NCI-H2029 (cell line): ENCODE measurements around the gene ABCB8.
"Not testable (repeated sequence)": the region's sequence is repeated elsewhere in the genome, so short reads cannot be mapped to it uniquely, and the experiment has no call there.

Source experiments
- DNase-seq: peaks from one replicate; lab custom pipeline; 2025; lab: John Stamatoyannopoulos, UW

The ABCB8 gene

DNA sequence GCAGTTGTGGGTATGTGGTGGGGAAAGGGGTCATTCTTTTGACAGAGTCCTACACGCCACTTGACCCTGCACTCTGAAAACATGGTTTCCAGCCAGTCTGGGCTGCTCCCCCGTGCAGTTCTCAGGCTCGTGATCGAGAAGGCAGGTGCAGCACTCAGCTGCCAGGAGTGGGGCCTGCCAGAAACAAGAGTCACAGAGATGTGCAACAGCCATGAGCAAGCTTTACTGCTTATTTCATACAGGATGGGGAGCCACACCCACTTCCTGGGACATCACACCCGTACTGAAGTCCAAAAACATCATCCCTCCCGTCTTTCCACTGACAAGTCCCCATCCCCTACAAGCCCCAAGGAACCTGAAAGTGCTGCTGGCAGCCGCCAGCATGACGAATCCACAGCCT is 13.3 kb upstream of the ABCB8 start:
- no peak for DNase-seq

DNA sequence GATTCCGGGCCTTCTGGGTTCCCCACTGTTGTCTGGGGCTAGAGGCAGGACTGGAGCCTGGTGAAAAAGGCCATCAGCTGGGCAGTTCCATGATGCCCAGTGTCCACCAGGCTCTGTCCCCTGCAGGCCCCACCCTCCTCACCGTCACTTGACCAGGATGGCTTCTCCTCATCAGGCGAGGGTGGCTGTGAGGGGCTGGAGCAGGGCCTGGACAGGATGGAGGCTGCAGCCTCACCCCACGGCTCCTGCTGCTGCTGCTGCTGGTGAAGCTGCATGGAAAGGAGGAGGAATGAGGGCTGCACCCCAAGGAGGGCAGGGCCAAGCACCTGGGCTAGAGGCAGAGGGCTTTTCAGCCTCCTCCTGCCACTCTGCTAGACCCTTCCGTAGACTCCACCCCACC is 12.3 kb upstream of the ABCB8 start:
- no peak for DNase-seq

DNA sequence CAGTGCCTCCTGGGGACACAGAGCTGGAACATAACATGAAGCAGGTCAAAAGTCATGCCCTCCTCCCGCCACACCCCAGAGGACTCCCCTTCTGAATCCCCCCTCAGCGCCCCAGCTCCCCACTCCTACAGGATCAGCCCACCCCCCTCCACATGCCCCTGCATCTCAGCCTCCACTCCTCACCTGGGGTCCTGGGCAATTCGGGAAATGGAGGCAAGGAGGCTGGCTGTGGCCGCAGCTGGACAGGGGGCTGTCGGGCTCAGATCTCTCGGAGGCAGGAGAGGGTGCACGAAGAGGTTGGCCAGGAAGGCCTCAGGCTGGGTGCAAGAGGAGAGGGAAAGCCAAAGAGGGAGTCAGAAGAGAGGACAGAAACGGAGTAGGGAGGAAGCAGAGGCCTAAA is 11.7 kb upstream of the ABCB8 start:
- no peak for DNase-seq

DNA sequence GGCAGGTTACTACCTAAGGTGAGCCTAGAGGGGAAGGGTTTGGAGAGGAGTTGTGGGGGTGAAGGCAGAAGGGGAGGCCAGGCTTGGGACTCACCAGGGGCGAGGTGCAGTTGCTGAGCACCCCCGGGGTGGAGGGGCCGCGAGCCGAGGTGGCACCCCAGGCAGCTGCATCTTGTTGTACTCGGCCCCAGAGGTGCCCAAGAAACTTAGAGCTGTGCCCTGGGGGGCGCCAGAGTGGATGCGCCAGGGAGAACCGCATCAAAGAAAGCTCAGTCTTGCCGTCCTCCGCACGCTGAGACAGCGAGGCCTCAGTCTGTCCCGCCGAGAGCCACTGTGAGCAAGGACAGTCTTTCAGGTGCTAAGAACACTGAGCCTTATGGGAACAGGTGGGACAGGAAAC is 11.3 kb upstream of the ABCB8 start:
- no peak for DNase-seq

DNA sequence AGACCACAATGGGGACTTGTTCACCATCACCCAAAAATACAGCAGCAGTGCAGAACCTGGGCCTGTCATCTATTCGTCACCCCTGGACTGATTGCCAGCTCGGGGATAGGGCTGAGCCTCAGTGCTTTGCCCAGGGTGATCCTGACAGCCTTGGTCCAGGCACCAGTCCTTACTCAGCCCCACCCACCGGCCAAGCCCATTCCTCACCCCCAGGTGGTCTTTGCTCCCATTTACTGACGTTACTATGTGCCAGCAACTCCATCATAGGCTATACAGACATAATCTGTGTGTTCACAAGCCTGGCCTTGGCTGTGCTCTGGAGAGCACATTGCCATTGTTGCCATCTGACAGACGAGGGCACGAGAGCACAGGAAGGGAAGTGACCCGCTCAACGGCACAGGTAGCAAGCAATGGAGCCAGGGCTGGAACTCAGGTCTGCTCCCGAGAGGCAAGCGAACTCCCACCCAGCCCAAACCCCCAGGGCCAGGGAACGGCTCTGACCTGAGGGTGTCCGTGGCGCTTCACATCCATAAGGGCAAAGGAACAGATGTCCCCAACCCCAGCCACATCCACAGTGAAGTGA is 10.8 kb upstream of the ABCB8 start:
- no peak for DNase-seq

DNA sequence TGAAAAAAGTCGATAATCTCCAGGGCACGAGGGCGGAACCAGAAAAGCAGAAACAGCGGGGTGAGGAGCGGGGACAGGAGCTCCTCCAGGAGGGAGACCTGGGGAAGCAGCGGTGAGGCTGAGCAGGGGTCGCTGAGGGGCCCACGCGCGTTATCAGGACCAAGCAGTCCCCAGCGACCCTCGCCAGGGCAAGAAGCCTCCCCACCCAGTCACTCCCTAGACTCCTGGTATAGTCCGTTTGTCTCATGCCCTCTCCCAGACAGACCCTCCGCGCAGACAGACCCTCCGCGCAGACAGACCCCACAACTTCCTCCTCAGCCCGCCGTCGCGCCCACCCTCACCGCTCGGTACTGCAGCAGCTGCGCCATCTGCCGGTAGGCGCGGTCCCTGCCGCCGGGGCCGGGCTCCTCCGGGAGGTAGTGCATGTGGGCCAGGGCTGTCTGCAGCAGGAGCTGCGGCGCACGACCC is 10.3 kb upstream of the ABCB8 start:
- peak; percentile 25 for DNase-seq

DNA sequence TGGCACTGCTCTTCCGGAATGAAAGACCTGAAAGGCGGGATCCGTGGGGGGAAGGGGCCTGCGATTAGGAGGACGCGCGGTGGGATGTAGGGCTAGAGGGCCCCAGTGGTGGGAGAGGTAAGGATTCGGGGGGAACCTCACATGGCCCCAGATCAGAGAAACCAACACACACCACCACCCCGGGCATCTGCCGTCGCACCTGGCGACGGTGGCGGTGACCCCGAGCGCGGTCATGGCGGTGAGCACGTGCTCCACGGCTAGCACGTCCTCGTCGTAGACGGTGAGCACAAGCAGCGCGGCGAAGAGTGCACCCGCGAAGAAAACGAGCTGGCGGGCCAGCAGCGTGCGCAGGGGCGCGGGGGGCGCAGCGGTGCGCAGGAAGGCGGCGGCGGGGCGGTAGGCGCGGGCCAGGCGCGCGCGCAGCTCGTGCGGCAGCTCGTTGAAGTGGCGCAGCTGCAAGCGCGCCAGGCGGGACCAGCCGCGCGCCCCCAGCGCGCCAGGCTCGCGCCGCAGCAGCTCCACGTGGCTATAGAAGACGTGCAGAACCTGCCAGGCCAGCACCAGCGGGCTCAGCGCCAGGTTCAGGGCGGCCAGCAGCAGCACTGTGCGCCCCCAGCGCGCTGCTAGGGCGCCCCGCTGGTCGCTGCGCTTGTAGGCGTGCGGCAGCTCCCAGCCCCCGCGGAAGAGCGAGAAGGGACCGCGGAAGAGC is 9.7 kb upstream of the ABCB8 start:
- peak; percentile 37 for DNase-seq

DNA sequence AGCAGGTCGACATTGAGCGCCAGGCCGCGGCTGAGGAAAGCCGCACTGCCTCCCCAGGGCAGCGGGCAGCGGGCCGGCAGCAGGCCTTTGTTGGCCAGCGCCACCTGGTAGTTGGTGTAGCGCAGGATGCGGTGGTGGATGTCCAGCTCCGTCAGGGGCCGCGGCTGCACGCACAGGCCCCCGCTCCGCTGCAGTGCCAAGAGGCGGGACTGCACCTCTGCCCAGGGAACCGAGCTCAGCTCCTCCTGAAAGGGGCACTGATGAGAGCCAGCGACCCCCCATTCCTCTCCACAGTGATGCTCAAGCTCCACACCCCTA is 9.2 kb upstream of the ABCB8 start:
- DNase-seq, result no peak

DNA sequence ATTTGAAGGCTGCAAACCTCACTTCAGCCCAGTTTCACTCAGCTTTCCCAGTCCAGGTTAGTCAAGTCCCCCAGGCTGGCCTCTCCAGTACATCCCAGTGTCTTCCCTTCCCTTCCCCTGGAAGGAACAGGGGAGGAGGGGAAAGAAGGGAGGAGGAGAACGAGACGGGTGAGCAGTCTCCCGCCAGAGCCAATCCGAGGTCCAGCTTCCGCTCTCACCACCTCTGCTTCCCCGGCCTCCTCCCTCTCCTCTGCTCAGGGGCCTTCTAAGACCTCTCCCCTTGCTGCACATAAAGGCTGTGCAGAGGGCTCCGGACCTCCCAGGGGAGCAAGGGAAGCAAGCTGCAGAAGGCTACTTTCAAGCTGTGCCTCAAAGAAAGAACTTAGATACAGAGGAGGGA is 8.0 kb upstream of the ABCB8 start:
- no peak for DNase-seq

DNA sequence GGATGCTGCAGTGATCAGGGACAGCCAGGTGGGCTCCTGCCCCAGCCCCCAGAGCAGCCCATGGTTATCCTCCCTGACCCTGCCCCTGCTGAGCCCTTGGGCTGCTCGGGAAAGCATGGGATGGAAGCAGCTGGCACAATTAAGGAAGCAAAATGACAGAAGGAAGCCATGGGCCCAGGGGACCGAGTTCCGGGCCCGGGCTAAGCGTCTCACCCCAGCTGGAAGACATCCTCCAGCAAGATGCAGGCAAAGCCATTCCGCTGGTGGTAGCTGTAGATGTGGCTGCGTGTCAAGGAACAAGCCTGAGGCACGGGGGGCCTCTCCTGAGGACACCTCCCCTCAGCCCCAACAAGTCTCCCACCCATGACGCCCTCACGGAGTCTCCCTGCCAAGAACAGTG is 5.0 kb upstream of the ABCB8 start:
- no peak for DNase-seq

DNA sequence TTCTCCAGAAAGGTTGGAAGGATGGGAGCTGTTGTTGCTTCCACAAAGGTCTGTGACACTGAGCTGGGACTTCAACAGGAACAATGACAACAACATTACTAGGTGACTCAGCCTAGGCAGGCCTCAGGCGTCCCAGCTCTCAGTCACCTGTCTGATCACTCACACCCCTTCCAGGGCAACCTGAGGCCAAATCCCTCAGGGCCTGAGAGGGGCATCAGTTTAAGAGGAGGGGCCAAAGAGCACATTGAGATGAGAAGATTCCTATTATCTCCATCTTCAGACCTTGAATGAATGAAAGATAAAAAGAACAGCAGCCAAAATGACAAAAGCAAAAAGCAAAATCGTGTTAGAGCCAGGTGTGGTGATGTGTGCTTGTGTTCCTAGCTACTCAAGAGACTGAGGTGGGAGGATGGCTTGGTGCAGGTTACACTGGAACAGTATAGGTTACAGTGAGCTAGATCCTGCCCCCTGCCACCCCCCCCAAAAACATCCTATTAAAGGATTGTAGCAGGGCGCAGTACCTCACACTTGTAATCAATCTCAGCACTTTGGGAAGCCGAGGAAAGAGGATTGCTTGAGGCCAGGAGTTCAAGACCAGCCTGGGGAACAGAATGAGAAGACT is 3.7 kb upstream of the ABCB8 start, which contains the start of gene ATG9B:
TSS of gene ATG9B (minus strand) at position 60 of the 622 bp plus-strand sequence. CDS start 71 bp downstream, outside the sequence.
- DNase-seq, result no peak

DNA sequence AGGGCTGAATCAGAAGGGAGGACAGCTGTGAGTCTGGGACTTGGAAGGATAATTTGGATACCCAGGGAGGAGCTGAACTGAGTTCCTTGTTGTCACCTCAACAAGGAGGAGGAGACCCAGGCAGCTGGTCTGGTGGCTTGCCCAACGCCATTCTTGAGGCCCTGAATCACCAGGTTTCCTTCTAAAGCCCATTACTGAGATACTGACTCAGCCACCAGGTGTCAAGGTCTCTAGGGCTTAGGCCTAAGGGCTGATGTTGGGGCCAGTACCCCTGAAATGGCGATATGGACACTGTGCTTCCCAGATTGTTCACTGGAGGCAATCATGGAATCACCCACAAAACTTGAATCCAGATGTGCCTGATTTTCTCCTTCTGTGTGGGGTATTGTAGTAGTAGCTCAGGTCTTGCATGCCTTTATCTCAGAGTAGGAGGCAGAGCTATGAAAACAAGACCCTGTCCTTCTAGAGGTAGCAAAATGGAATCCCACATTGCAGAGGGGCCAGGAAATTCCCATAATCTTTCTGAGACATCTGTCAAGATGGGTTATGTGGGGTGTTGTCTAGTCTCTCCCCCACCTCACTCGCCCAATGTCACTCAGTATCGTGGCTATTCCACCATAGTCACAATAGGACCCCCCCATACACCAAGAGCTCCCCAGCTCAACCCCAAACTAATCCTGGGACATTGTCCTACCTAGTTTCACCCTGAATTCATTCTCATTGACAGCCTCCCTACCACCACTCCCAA is 2.2 kb upstream of the ABCB8 start:
- DNase-seq, result no peak

DNA sequence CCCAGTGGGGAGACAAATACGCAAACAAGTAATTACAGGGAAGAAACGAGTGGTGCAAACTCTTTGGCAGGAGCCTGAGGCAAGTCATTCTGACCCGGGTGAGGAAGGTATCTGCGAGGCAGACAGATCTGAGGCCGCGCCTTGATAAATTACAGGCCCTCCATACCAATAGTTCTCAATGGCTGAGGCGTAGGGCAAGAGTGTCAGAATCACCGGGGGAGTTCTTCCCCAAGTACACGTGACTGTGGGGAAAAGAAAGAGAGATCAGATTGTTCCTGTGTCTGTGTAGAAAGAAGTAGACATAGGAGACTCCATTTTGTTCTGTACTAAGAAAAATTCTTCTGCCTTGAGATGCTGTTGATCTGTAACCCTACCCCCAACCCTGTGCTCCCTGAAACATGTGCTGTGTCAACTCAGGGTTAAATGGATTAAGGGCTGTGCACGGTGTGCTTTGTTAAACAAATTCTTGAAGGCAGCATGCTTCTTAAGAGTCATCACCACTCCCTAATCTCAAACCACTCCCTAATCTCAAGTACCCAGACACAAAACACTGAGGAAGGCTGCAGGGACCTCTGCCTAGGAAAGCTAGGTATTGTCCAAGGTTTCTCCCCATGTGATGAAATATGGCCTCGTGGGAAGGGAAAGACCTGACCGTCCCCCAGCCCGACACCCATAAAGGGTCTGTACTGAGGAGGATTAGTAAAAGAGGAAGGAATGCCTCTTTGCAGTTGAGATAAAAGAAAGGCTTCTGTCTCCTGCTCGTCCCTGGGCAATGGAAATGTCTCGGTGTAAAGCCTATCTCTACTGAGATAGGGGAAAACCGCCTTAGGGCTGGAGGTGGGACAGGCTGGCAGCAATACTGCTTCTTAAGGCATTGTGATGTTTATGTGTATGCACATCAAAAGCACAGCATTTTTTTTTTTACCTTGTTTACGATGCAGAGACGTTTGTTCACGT is 1.2 kb upstream of the ABCB8 start:
- DNase-seq, result not testable (repeated sequence)

DNA sequence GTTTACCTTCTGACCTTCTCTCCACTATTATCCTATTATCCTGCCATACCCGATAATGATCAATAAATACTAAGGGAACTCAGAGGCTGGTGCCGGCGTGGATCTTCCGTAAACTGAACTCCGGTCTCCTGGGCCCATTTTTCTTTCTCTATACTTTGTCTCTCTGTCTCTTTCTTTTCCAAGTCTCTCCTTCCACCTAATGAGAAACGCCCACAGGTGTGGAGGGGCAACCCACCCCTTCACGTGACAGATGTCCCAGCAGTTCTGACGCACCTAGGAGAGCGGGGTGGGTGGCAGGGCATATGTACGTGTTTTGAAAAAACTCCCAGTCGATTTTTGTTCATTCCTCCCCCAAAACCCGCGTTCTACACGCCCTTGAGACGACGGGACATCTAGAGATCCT is 521 bp upstream of the ABCB8 start:
- DNase-seq, result not testable (repeated sequence)

DNA sequence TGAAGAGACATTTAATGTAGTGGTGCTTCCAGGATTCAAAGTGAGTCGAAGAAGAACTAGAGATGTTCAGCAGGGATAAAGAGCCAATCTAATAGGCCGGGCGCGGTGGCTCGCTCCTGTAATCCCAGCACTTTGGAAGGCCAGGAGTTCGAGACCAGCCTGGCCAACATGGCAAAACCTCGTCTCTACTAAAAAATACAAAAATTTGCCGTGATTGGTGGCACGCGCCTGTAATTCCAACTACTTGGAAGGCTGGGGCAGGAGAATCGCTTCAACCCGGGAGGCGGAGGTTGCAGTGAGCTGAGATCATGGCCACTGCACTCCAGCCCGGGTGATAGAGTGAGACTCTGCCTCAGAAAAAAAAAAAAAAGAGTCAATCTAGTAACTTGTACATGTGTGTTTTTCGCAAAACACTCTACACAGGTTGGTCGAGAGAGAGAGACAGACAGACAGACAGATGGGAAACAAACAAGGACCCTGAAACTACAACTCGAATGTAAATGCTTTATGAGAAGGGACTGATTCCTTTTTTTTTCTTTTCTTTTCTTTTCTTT is 775 bp downstream of the ABCB8 start:
- no peak for DNase-seq

DNA sequence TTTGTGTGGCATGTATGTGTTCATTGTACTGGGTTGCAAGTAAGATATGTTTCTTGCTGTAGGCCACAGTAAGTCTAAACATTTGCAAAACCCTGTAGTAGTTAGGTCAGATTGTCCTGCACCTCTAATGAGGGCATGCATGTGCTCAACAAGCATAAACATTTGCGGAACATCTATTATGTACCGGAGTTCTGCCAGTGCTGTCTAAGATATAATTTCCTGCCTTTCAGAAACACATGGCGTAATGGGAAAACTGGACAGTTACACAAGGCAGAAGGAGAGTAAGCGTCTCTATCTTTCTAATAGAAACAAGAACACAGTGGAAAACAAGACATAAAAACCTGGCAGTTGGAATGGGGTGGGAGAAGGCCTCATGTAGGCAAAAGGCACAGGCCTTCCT is 2.8 kb downstream of the ABCB8 start:
- DNase-seq, result no peak

DNA sequence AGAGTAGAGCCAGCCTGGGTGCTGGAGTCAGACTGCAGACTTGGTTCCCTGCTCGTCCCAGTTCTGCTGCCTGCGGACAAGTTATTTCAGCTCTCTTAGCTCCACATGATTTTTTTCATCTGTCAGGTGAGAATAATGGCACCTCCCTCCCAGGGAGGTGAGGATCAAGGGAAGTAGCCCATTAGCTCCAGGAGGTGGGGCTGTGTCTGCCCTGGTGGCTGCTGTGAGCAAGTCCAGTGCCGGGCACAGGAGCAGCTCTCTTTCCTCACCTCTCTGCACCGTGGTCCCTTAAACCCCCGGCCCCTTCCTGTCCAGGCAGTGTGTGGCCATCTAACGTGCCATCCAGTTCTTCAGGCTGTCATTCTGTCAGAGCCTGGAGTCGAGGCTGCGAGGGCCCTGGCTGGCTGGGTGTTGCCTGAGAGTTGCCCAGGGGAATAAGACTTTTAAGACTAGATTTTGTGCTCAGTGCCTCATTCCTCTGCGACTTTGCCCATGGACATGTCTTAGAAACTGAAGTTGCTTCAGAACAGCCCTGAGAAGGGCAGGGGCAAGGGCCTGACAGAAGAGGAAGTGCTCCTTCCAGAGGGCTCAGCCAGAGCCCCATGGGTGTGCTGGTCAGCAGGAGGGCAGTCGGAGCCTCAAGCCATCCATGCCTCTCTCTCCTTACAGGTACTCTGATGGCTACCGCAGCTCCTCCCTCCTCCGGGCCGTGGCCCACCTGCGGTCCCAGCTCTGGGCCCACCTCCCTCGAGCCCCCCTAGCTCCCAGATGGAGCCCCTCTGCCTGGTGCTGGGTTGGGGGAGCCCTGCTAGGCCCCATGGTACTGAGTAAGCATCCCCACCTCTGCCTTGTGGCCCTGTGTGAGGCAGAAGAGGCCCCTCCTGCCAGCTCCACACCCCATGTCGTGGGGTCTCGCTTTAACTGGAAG is 5.0 kb downstream of the ABCB8 start:
- DNase-seq, result no peak

DNA sequence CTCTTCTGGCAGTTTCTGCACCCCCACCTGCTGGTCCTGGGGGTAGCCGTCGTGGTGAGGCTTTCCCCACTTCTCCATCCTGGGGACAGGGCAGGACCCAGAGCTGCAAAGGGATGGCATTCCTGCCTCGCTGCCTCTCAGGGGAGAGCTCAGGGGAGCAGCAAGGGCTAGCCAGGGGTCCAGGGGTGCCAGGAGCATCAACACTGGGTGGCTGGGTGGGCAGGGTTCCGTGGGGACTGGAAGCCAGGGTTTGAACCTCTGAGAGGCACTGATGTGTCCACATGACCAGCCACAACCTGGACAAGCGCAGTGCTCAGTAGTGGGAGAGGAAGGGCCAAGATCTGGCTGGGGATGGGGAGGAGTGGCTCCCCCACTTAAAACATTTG is 5.6 kb downstream of the ABCB8 start:
- DNase-seq, result no peak

DNA sequence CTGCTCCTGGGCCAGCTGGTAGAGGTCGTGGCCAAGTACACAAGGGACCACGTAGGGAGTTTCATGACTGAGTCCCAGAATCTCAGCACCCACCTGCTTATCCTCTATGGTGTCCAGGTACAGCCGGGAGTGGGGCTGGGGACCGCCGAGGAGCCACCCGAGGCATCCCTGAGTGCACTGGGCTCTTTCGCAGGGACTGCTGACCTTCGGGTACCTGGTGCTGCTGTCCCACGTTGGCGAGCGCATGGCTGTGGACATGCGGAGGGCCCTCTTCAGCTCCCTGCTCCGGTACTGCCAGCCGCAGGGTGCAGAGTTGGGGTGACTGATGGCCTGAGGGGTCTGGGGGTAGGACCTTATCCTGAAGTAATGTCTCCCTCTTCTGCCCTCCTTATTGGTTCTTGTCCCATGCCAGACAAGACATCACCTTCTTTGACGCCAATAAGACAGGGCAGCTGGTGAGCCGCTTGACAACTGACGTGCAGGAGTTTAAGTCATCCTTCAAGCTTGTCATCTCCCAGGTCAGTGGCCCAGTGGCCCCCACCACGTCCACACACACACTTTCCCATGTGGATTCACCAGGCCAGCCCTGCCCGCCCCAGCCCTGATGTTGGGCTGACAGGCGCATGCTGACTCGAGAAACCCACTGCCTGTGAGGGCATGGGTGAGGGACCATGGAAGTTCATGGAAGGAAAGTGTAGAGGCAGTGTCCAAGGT is 6.2 kb downstream of the ABCB8 start:
- DNase-seq, result no peak
